Measurements from ENCODE around the gene LRCH3.
"Not testable (repeated sequence)": the region's sequence is repeated elsewhere in the genome, so short reads cannot be mapped to it uniquely, and the experiment has no call there.

Gene LRCH3

DNA sequence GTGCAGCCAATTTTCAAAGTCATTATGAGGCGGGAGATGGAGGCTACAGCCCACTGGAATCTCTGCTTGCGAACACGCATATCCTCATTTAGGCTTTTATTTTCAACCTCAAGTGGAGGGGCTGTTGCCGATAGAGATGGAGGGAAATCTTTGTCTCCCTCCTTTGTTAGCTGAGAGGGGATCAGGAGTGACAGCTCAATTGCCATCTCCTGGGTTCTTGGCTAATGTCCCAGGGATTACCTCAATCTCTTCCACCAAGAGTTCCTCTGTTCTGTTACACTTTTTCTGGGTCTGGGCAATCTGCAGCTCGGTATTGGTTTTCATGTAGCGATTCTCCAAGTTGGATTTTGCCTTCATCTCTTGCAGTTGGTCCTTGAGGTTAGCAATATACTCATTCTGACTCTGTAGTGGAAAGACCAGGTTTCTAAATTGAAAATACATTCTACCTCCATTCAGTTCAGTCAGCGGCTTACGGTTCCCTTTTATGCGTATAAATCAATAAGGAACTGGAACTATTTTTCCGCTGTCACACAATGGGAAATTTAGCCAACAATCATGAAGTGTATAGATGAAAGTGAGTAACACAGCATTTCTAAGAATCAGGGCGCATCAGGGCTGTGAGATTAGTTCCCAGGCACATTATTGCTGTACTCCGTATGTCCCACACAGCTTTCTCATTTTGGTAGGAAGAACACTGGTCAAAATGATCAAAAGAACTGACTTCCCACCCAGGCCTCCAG is 122.8 kb downstream of the LRCH3 start:
- FAIRE-seq (no peak), DNase-seq (ENCODE audit: insufficient read length, low spot score) (no peak)

DNA sequence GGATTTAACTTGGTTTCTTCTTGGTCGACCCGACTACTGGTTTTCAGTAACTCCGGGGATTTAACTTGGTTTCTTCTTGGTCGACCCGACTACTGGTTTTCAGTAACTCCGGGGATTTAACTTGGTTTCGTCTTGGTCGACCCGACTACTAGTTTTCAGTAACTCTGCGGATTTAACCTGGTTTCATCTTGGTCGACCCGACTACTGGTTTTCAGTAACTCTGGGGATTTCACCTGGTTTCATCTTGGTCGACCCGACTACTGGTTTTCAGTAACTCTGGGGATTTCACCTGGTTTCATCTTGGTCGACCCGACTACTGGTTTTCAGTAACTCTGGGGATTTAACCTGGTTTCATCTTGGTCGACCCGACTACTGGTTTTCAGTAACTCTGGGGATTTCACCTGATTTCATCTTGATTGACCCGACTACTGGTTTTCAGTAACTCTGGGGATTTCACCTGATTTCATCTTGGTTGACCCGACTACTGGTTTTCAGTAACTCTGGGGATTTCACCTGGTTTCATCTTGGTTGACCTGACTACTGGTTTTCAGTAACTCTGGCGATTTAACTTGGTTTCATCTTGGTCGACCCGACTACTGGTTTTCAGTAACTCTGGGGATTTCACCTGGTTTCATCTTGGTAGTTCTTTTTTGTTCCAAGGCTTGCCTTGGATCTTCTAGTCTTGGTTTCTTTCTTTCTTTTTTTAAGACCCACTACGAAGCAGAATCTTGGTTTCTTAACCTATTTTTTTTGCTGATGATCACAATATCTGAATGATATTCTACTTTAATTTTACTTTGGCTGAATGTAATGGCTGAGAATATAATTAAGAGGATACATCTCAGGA is 130.6 kb downstream of the LRCH3 start:
- not testable (repeated sequence) for DNase-seq (ENCODE audit: insufficient read length, low spot score); FAIRE-seq

DNA sequence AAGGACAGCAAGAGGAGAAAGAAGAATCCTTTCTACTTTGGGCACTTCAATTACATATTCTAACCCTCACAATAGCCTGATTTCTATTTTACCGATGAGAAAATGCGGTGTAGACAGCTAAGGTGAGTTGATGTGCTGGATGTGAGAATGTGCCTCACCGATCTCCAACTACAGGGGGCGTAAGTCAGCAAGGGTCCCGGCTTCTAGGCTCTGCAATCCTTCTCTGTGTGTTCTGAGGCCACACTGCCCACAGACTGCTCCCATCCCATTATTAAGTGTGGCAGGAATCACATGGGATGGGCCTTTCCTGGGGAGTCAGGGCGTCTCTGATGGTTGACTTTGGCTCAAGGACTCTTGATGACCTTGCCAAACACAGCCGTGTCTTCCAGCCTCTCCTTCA is 135.4 kb downstream of the LRCH3 start:
- FAIRE-seq: no peak
- no peak for DNase-seq (ENCODE audit: insufficient read length, low spot score)

DNA sequence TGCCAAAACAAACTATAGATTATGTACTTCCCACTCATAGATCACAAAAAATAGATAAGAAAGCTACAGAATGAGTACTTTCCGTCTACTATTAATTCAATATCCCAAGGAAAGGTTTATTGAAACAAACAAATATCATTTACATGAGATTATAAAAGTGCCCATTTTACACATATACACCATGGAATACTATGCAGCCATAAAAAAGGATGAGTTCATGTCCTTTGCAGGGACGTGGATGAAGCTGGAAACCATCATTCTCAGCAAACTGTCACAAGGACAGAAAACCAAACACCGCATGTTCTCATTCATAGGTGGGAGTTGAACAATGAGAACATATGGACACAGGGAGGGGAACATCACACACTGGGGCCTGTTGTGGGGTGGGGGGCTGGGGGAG is 136.5 kb downstream of the LRCH3 start:
- FAIRE-seq; DNase-seq (ENCODE audit: insufficient read length, low spot score): not testable (repeated sequence)

DNA sequence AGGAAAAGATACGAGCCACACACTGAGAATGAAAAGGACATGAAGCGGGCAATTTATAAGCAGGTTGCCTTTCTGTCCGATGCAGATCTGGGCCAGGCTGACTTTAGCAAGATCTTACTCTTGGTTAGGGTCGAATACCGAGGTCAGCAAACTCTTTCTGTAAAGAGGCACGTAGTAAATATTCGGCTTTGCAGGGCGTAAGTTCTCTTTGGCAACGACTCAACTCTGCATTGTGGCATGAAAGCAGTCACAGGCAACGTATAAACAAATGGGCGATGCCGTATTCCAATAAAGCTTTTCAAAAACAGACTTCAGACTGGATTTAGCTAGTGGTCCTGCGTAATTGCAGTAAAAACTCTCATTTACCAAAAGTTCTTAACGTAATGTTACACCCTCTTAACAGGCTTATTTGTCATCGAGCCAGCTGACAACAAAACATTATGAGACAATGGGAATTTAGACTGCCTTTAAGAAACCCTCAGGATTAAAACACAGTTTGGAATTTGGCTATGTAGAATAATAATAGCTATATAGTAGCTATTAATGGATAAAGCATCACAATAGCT is 145.8 kb downstream of the LRCH3 start:
- no peak for FAIRE-seq

More for the DNA sequence above, 145.8 kb downstream of the LRCH3 start:
- no peak for DNase-seq (ENCODE audit: insufficient read length, low spot score)

Data from HTR-8/SVneo (cell line).